Measurements from ENCODE around the gene KRT38.
A peak's percentile ranks its signal among the peaks of the same experiment; 100 is the strongest.
"Not testable (repeated sequence)": the region's sequence is repeated elsewhere in the genome, so short reads cannot be mapped to it uniquely, and the experiment has no call there.

Gene KRT38

DNA sequence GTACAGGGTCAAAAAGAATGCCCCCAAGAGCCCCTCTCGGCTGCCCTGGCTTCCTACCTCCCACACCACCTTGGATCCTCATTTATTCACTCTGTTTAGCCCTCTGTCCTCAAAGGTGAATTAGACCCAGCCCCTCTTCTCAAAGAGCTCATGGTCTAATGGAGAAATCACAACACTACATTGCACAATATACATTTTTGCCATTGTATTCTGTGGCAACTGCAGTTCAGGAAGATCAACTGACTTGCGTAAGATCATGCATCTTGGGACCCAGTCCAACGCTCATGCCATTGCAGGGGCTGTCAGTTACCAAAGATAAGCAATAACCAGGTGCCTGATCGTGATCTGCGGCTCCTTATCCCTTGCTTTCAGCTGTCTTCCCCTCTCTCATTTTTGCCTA, 1.4 kb downstream of the KRT38 start:
- no peak for TF ChIP-seq CTCF (IDR thresholded peaks at IDR 0.05; ENCODE audit: insufficient read depth, low read depth, low read length, missing control alignments)
- H3K4me3 ChIP-seq (ENCODE audit: low read length) = no peak overlapping the region
- peak; percentile 47 for DNase-seq (ENCODE audit: low read depth)

DNA sequence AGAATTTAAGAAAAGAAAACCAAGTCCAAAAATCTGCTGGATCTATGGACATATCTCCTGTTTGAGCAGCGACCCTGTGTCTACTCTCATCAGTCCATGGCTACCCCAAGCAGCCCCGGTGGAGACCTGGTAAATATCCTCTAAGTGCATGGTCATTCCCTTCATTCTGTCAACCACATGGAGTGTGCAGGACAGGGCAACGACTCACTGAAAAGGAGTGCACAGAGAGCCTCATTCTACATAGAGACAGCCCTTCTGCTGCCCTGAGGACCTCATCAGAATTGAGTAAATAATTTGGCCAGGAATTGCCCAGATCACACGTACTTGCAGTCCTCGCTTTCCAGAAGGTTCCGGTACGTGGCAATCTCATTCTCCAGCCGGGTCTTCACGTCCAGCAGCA, 3.0 kb downstream of the KRT38 start:
- no peak for TF ChIP-seq CTCF (IDR thresholded peaks at IDR 0.05; ENCODE audit: insufficient read depth, low read depth, low read length, missing control alignments)
- no peak for DNase-seq (ENCODE audit: low read depth)
- H3K4me3 ChIP-seq (ENCODE audit: low read length) = no peak overlapping the region

DNA sequence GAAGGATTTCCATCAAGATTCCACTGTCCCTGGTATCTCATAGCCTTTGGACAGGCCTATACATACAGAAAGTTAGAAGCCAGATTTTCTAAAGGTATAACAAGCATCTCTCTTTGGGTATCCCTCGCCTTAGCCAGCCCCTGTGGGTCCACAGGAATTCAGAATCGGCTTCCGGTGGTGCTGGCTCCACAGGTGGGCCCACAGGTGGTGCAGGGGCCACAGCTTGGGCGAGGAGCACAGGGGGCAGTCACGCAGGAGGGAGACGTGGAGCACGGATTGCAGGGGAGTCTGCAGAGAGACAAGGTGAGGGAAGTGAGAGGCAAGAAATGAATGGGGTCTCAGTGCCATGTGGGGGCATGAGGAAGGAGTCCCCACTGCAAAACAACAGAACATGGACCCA, 3.5 kb downstream of the KRT38 start:
- H3K4me3 ChIP-seq (ENCODE audit: low read length) = no peak overlapping the region
- no peak for DNase-seq (ENCODE audit: low read depth)
- no peak for TF ChIP-seq CTCF (IDR thresholded peaks at IDR 0.05; ENCODE audit: insufficient read depth, low read depth, low read length, missing control alignments)

GRCh38 chr17:41434415-41434814, 6.4 kb downstream of the KRT38 start:
- H3K4me3 ChIP-seq (ENCODE audit: low read length) = no peak overlapping the region
- DNase-seq (ENCODE audit: low read depth) = no peak
- TF ChIP-seq CTCF (IDR thresholded peaks at IDR 0.05; ENCODE audit: insufficient read depth, low read depth, low read length, missing control alignments) = no peak

GRCh38 chr17:41434005-41434404, 6.8 kb downstream of the KRT38 start:
- no peak for TF ChIP-seq CTCF (IDR thresholded peaks at IDR 0.05; ENCODE audit: insufficient read depth, low read depth, low read length, missing control alignments)
- H3K4me3 ChIP-seq (ENCODE audit: low read length) = no peak overlapping the region
- DNase-seq (ENCODE audit: low read depth) = no peak

DNA sequence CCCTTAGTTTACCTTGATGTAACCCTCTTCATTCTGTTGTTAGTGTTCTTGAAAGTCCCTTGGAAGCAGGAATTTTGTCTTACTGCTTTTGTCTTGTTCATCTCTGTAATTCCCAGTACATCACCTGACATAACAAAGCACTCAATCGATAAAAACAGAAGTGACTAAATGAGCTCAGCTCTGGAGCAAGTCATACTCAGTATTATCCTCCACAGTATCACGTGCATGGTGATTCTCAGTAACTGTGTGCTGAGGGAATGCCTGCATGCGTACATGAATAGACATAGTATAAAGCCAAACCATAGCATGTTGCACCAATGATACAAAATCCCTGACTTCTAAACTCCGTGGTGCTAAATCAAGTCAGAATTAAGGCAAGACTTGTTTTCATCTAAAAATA, 7.2 kb downstream of the KRT38 start:
- H3K4me3 ChIP-seq (ENCODE audit: low read length) = no peak overlapping the region
- DNase-seq (ENCODE audit: low read depth) = no peak
- TF ChIP-seq CTCF (IDR thresholded peaks at IDR 0.05; ENCODE audit: insufficient read depth, low read depth, low read length, missing control alignments) = no peak

DNA sequence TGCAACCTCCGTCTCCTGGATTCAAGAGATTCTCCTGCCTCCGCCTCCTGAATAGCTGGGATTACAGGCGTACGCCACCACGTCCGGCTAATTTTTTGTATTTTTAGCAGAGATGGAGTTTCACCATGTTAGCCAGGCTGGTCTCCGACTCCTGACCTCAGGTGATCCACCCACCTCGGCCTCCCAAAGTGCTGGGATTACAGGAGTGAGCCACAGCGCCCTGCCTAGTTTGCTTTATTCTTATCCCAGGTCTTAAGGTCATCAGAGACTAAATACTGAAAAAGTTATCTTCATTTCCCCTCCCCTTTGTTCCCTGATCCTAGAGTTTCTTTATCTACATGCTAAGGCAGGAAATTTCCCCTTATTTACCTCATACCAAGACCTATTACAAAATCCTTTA, 10.4 kb downstream of the KRT38 start:
- DNase-seq (ENCODE audit: low read depth); H3K4me3 ChIP-seq (ENCODE audit: low read length): not testable (repeated sequence)

GRCh38 chr17:41429667-41430066, 11.1 kb downstream of the KRT38 start:
- TF ChIP-seq CTCF (IDR thresholded peaks at IDR 0.05; ENCODE audit: insufficient read depth, low read depth, low read length, missing control alignments) = no peak
- DNase-seq (ENCODE audit: low read depth) = no peak
- H3K4me3 ChIP-seq (ENCODE audit: low read length) = no peak overlapping the region

All from epithelial cell of esophagus (primary cell).